HTERT RPE-1 (cell line): ENCODE results near the gene GATA5.

Experiments
- in situ Hi-C: fragments of 300-500 bp; cut with MboI; formaldehyde crosslinking; loops from 4 replicates; pipeline ENCODE4 v1.14.3; 2020; ENCODE audit warnings: low sequenced_read_pairs

GATA5 gene

GRCh38 chr20:62473717-62474603, 1.8 kb downstream of the GATA5 start:
- in situ Hi-C loops: no loop called here

- in situ Hi-C loops: no loop called here
Measured at GRCh38 chr20:62472941-62473585, 2.7 kb downstream of the GATA5 start.

GRCh38 chr20:62472138-62472940, 3.5 kb downstream of the GATA5 start:
- in situ Hi-C loops: no loop called here

GRCh38 chr20:62470459-62470858, 5.3 kb downstream of the GATA5 start:
- in situ Hi-C loops: no loop called here

GRCh38 chr20:62470001-62470400, 5.8 kb downstream of the GATA5 start:
- in situ Hi-C loops: no loop called here

- in situ Hi-C loops: no loop called here
Measured at GRCh38 chr20:62469352-62469751, 6.4 kb downstream of the GATA5 start.

GRCh38 chr20:62466806-62467537, 8.8 kb downstream of the GATA5 start:
- in situ Hi-C loops: no loop called here

GRCh38 chr20:62466072-62466760, 9.6 kb downstream of the GATA5 start:
- in situ Hi-C loops: no loop called here

- in situ Hi-C loops: no loop called here
Measured at GRCh38 chr20:62464990-62465389, 10.8 kb downstream of the GATA5 start.

GRCh38 chr20:62464425-62464770, 11.4 kb downstream of the GATA5 start:
- in situ Hi-C loops: no loop called here

- in situ Hi-C loops: no loop called here
Measured at GRCh38 chr20:62463651-62464424, 12.0 kb downstream of the GATA5 start.

- in situ Hi-C loops: no loop called here
Measured at GRCh38 chr20:62462976-62463592, 12.7 kb downstream of the GATA5 start.

GRCh38 chr20:62461834-62462233, 14.0 kb downstream of the GATA5 start:
- in situ Hi-C loops: no loop called here

GRCh38 chr20:62461157-62461556, 14.6 kb downstream of the GATA5 start:
- in situ Hi-C loops: no loop called here

- in situ Hi-C loops: no loop called here
Measured at GRCh38 chr20:62460678-62461077, 15.1 kb downstream of the GATA5 start.

GRCh38 chr20:62459488-62459887, 16.3 kb downstream of the GATA5 start:
- in situ Hi-C loops: no loop called here

GRCh38 chr20:62458275-62459251, 17.2 kb downstream of the GATA5 start:
- in situ Hi-C loops: no loop called here

GRCh38 chr20:62457831-62458230, 18.0 kb downstream of the GATA5 start:
- in situ Hi-C loops: no loop called here
